Stimulated activated CD8-positive, alpha-beta memory T cell treated with anti-CD3 and anti-CD28 coated beads, Interleukin-2, amount 100 ng/mL, for 1 hour (primary cell): Measurements from ENCODE around the gene ASL.
"Not testable (repeated sequence)": the region's sequence is repeated elsewhere in the genome, so short reads cannot be mapped to it uniquely, and the experiment has no call there.

Experiments
- DNase-seq, 2 donors: peaks; one replicate each; pipeline ENCODE4 v3.0.0-alpha.2; 2020; ENCODE audit warnings: low read depth in 2 of 2

ASL gene

GRCh38 chr7:66076462-66077329 lies 1.1 kb downstream of the ASL start:
- no peak for DNase-seq

- no peak for DNase-seq
Observed at GRCh38 chr7:66078067-66078466, 2.4 kb downstream of the ASL start.

GRCh38 chr7:66082083-66082482 lies 6.5 kb downstream of the ASL start:
- no peak for DNase-seq

DNA sequence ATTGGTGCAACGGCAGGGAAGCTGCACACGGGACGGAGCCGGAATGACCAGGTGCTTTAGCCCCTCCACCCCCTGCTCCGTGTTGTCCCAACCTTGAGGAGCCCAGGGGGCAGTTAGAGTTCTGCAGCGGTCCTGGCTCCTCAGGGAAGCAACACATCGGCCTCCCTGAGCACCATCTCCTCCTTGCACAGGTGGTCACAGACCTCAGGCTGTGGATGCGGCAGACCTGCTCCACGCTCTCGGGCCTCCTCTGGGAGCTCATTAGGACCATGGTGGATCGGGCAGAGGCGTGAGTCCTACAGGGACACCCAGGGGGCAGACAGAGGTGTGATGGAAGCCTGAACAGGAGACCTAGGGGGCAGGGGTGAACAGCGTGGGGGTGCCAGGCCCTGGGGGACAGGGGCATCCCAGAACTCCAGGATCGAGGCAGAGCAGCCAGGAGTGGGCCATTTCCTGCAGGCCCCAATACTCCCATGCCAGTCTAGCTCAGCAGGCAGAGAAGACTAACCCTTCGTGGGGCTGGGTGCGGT lies 7.3 kb downstream of the ASL start:
- DNase-seq = no peak

DNA sequence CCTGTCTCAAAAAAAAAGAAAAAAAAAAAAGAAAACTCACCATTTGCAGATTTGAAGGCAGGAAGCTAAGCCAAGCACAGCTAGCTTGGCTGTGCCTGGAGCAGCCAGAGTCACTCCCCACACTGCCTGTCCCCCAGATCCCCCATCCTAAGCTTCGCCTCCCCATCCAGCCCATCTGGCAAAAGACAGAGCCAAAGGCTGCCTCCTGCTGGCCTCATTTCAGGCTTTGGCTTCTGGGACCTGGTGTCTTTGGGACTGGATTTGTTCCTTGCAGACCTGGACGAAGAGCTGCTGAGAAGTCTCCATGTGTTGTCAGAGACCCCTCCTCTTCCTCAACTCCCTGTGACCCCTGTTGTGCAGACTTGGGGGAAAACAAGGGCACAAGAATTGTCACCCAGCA lies 8.1 kb downstream of the ASL start:
- no peak for DNase-seq

GRCh38 chr7:66088861-66089838 lies 13.5 kb downstream of the ASL start:
- DNase-seq = no peak

DNA sequence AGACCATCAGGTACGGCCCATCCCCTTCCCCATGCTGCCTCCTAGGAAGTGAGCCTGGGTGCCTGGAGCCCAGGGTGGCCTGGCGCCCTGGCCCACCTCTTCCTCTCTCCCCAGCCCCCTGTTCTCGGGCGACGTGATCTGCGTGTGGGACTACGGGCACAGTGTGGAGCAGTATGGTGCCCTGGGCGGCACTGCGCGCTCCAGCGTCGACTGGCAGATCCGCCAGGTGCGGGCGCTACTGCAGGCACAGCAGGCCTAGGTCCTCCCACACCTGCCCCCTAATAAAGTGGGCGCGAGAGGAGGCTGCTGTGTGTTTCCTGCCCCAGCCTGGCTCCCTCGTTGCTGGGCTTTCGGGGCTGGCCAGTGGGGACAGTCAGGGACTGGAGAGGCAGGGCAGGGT lies 17.0 kb downstream of the ASL start:
- DNase-seq = no peak

DNA sequence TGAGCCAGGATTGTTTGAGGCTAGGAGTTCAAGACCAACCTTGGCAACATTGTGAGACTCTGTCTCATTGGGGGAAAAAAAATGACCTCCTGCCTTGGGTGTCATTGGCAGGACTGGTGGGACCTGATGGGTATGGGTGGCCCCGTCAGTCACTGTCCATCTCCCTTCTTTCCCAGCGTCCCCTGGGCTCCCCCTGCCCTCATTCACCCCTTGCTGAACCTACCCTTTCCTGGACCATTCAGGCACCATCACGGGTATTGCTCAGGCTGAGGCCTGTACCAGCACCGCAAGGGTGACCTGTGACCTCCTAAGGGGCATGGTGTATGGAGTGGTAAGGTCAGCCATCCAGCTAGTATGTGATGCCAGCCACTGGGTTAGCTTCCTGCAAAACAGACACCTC lies 19.4 kb downstream of the ASL start:
- no peak for DNase-seq

DNA sequence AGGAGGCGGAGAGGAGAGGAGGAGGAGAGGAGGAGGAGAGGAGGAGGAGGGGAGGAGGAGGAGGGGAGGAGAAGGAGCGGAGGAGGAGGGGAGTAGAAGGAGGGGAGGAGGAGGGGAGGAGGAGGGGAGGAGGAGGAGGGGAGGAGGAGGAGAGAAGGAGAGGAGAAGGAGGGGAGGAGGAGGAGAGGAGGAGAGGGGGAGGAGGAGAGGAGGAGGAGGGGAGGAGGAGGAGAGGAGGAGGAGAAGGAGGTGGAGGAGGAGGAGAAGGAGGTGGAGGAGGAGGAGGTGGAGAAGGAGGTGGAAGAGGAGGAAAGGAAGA lies 23.6 kb downstream of the ASL start:
- no peak for DNase-seq

GRCh38 chr7:66099551-66100407 lies 24.2 kb downstream of the ASL start:
- no peak for DNase-seq

GRCh38 chr7:66100408-66101050 lies 24.9 kb downstream of the ASL start:
- DNase-seq = no peak

GRCh38 chr7:66102168-66102567 lies 26.5 kb downstream of the ASL start:
- not testable (repeated sequence) for DNase-seq

GRCh38 chr7:66103994-66104393 lies 28.4 kb downstream of the ASL start:
- not testable (repeated sequence) for DNase-seq

- no peak for DNase-seq
Observed at GRCh38 chr7:66105263-66105748, 29.7 kb downstream of the ASL start.

GRCh38 chr7:66108410-66108809 lies 32.8 kb downstream of the ASL start:
- not testable (repeated sequence) for DNase-seq

DNA sequence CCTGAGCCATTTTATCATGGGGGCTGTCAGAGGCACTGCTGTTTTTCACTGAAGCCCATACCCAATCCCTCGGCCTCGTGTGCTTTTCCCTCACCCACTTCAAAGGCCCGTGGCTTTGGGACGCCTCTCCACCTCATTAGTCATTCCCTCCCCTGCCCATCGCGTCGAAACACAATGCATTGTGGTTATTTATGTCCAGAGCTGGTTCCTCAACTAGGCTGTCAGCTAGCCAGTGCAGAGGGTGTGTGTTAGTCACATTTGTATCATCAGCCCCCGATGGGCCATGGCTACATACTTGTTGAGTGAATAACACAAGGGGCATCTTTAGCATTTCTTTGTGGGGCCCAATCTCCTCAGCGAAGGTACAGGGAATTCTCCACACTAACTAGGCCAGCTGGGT lies 35.2 kb downstream of the ASL start:
- DNase-seq = no peak

DNA sequence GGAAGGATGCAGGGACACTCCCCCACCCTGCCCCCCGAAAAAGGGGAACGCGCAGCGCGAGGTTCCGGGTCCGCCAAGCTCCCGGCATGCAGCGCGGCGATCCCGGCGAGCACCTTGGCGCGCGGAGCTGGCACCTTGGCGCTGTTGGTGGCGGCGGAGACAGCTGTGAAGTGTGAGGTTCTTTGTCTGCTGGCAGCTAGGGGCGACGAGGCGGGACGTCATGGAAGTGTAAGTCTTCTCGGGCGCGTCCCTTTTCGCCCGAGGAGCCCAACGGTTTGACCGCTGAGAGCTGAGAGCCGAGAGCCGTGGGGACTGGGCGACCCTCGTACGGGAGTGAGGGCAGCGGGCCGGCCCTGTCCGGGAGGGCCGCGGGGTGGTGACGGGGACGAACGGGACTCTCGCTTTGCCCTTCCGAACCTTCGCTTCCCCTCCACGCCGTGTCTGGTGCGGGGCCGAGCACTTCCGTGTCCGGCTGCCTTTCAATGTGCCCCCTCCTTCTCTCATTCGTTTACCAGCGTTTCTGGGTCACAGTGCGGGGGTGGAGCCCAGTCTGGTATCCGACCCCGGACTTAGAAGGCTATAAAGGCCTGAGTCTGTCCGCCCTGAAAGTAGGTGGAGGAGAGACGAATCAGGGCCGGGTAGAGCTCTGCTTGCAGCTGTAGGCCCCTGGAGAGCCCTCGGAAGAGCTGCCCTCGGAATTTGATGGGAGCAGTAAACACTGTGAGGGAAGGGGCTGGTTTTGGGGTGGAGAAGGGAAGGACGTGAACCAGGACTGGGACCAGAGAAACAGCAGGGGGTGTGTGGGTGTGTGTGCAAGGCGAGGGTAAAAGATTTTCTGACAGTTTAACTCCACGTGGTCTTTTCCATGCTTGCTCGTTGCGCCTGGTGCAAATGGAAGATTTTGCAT lies 39.4 kb downstream of the ASL start, which contains the start of gene CRCP:
TSS of gene CRCP (plus strand) at position 105 of the 907 bp plus-strand sequence. CDS start at position 221, 116 bp downstream.
- DNase-seq = peak; percentile 73

- DNase-seq = not testable (repeated sequence)
Observed at GRCh38 chr7:66116680-66117420, 41.2 kb downstream of the ASL start.

GRCh38 chr7:66118603-66119002 lies 43.0 kb downstream of the ASL start:
- no peak for DNase-seq
